OCI-LY1 (cell line): ENCODE results near the gene ZBTB16.

Source experiments
- EZH2 ChIP-seq: fragments of 200-600 bp; sonication (generic), shearing (Covaris generic); IDR thresholded peaks from 2 replicates; pipeline ENCODE4 v1.8.0; 2017; ENCODE audit warnings: borderline replicate concordance, mixed run types, mild to moderate bottlenecking, antibody characterized with exemption, low read length, moderate library complexity, mixed read lengths
- TF ChIP-seq, protein P1 (sequence below): fragments of 200-600 bp; sonication (generic), shearing (Covaris generic); IDR thresholded peaks from 2 replicates; pipeline ENCODE4 v1.5.1; 2017; ENCODE audit warnings: mild to moderate bottlenecking, antibody characterized with exemption, low read length, moderate library complexity, mixed read lengths

DNA sequence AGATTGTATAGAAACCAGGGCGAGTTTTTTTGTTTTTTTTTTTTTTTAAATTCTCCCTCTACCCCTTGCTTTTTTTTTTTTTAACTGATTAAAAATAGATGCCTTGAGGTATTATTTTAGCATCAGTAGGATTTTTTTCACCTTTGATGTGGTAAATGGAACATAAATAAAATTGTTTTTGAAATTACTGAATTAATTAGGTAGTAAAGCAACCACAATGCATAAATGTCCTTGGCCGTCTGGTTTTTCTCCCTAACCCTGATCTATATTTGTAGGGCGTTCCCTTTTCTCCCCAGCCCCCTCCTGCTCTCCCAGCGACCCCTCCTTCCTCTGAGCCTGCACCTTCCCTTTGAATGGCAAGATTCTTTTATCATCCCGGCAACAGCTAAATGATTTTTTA is 107.8 kb downstream of the ZBTB16 start:
- TF ChIP-seq, protein P1, sequence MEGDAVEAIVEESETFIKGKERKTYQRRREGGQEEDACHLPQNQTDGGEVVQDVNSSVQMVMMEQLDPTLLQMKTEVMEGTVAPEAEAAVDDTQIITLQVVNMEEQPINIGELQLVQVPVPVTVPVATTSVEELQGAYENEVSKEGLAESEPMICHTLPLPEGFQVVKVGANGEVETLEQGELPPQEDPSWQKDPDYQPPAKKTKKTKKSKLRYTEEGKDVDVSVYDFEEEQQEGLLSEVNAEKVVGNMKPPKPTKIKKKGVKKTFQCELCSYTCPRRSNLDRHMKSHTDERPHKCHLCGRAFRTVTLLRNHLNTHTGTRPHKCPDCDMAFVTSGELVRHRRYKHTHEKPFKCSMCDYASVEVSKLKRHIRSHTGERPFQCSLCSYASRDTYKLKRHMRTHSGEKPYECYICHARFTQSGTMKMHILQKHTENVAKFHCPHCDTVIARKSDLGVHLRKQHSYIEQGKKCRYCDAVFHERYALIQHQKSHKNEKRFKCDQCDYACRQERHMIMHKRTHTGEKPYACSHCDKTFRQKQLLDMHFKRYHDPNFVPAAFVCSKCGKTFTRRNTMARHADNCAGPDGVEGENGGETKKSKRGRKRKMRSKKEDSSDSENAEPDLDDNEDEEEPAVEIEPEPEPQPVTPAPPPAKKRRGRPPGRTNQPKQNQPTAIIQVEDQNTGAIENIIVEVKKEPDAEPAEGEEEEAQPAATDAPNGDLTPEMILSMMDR: no peak
- TF ChIP-seq EZH2: no peak
